Measurements from ENCODE around the gene AP1S3.

GRCh38 chr2:223723954-223724411 is 113.4 kb downstream of the AP1S3 start:
- no peak for TF ChIP-seq ZC3H10 (CRISPR knock-in tag; IDR thresholded peaks at IDR 0.05)
- no peak for TF ChIP-seq CSDC2 (CRISPR knock-in tag; IDR thresholded peaks at IDR 0.05)
- no peak for TF ChIP-seq PATZ1 (CRISPR knock-in tag; IDR thresholded peaks at IDR 0.05; ENCODE audit: borderline replicate concordance)
- no peak for TF ChIP-seq ZNF565 (CRISPR knock-in tag; conservative IDR thresholded peaks at IDR 0.05; ENCODE audit: low read depth)
- TF ChIP-seq ZFP30 (CRISPR knock-in tag; IDR thresholded peaks at IDR 0.05): no peak
- no peak for TF ChIP-seq TOX (CRISPR knock-in tag; IDR thresholded peaks at IDR 0.05; ENCODE audit: borderline replicate concordance)
- no peak for TF ChIP-seq ISL1 (CRISPR knock-in tag; IDR thresholded peaks at IDR 0.05)
- no peak for TF ChIP-seq RARB (CRISPR knock-in tag; IDR thresholded peaks at IDR 0.05)
- no peak for TF ChIP-seq ARNTL (CRISPR knock-in tag; IDR thresholded peaks at IDR 0.05; ENCODE audit: borderline replicate concordance, low read depth)
- TF ChIP-seq OSR1 (CRISPR knock-in tag; IDR thresholded peaks at IDR 0.05): no peak
- no peak for TF ChIP-seq POU6F1 (CRISPR knock-in tag; IDR thresholded peaks at IDR 0.05; ENCODE audit: borderline replicate concordance, low read depth)
- no peak for TF ChIP-seq TSHZ2 (CRISPR knock-in tag; IDR thresholded peaks at IDR 0.05)
- no peak for TF ChIP-seq ZFP3 (CRISPR knock-in tag; IDR thresholded peaks at IDR 0.05)

All from SK-N-SH treated with all-trans-retinoic acid at 6 μM for 48 hours (cell line).